WI38 (cell line): ENCODE measurements around the gene TOB1.

Experiments used
- H3K4me3 ChIP-seq: 2 replicates; pipeline ENCODE4 v1.5.1; 2011; ENCODE audit warnings: low read depth, mild to moderate bottlenecking, control low read depth, low read length
- TF ChIP-seq, protein P1 (sequence below): IDR thresholded peaks from 2 replicates; pipeline ENCODE4 v1.5.1; 2012; ENCODE audit warnings: low read depth, mild to moderate bottlenecking, control low read depth, low read length

Gene TOB1

GRCh38 chr17:50872710-50873424 is 6.7 kb upstream of the TOB1 start:
- TF ChIP-seq, protein P1, sequence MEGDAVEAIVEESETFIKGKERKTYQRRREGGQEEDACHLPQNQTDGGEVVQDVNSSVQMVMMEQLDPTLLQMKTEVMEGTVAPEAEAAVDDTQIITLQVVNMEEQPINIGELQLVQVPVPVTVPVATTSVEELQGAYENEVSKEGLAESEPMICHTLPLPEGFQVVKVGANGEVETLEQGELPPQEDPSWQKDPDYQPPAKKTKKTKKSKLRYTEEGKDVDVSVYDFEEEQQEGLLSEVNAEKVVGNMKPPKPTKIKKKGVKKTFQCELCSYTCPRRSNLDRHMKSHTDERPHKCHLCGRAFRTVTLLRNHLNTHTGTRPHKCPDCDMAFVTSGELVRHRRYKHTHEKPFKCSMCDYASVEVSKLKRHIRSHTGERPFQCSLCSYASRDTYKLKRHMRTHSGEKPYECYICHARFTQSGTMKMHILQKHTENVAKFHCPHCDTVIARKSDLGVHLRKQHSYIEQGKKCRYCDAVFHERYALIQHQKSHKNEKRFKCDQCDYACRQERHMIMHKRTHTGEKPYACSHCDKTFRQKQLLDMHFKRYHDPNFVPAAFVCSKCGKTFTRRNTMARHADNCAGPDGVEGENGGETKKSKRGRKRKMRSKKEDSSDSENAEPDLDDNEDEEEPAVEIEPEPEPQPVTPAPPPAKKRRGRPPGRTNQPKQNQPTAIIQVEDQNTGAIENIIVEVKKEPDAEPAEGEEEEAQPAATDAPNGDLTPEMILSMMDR = no peak
- H3K4me3 ChIP-seq = no peak overlapping the region

GRCh38 chr17:50871898-50872297 is 5.7 kb upstream of the TOB1 start:
- TF ChIP-seq, protein P1 = no peak
- no peak overlapping the region for H3K4me3 ChIP-seq

GRCh38 chr17:50871364-50871763 is 5.2 kb upstream of the TOB1 start:
- TF ChIP-seq, protein P1 = no peak
- no peak overlapping the region for H3K4me3 ChIP-seq

- TF ChIP-seq, protein P1 = no peak
- no peak overlapping the region for H3K4me3 ChIP-seq
These were observed 2.4 kb upstream of the TOB1 start for GRCh38 chr17:50868602-50869001.

DNA sequence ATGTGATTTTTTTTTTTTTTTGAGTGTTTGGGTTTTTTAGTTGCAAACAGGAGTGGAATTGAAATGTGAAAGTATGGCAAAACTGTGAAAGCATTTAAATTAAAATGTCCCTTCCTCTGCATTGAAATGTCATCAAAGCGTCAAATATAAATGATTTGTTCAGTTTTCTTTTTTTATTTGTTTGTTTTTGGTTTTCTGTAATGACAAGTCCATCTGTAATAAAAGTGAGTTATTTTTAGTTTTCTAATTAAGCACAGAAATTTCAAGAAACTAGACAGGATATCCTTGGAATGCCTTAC is 1.9 kb upstream of the TOB1 start:
- TF ChIP-seq, protein P1 = no peak
- peak overlapping the region; percentile 75 for H3K4me3 ChIP-seq

DNA sequence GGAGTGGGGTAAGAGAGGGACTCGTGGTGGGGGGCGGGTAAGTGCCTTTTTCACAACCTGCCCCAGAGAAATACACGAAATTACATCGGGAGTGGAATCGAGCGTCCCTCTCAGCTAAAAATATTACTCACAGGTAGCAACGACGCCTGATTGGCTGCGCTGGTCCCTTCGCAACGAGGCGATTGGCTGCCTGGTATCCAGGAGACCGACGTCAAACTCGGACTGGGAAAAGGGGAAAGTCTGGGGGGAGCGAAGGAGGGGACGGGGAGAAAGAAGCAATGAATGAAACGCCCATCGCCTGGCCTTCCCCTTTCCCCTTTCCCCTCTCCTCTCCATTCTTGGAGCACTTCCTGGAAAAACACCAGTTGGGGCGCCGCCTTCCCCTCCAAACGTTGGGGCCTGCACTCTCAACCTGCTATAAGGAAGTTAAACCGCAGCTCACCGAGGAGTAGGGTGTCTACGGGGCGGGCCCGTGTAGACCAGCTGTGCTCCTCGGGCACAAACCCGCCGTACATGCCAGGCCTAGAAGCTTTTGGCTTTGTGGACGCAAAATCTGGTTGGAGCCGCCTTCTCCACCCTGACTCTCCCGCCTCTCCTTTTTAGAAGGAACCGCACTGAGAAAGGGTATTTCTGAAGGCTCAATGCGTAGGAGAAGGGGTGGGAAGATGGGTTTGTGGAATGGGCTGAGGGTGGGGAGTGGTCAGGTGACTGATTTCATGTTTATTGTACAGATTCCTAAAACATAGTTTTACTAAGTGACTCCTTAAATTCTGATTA is 1.4 kb upstream of the TOB1 start:
- TF ChIP-seq, protein P1 = no peak

DNA sequence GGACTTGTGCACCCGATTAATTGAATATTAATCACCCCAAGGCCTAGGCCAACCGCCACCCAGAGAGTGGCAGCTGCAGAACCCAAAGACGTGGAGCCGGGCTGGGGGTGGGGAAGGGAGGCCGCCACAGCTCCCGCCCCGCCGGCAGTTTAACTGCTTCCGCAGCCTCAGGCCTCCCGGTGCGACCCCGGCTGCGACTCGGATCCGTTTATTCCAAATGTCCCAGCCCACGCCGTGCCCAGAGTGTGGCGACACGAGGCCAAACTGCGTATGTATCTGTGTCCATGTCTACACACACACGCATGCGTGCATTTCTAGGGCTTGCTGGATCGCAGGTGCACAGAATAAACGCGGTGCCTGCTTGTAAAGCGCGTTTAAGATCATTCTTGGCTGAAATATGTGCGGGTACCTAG is 802 bp upstream of the TOB1 start:
- TF ChIP-seq, protein P1 = no peak
- peak overlapping the region; percentile 75 for H3K4me3 ChIP-seq

More for the DNA sequence above, 1.4 kb upstream of the TOB1 start:
- H3K4me3 ChIP-seq = peak overlapping the region; percentile 75
